ENCODE data around the gene AKT2.

Gene AKT2

GRCh38 chr19:40313229-40313983 lies 28.3 kb upstream of the AKT2 start:
- no peak overlapping the region for H3K27ac Mint-ChIP-seq
- H3K4me1 Mint-ChIP-seq (ENCODE audit: low read depth) = no peaks in the 10 kb centered on the region
- H3K4me3 Mint-ChIP-seq = no peak overlapping the region
- H3K36me3 Mint-ChIP-seq (ENCODE audit: low read depth) = peaks cover under 1% of the 10 kb centered on the region
- no peaks in the 10 kb centered on the region for H3K27me3 Mint-ChIP-seq
- H3K9me3 Mint-ChIP-seq = no peaks in the 10 kb centered on the region

DNA sequence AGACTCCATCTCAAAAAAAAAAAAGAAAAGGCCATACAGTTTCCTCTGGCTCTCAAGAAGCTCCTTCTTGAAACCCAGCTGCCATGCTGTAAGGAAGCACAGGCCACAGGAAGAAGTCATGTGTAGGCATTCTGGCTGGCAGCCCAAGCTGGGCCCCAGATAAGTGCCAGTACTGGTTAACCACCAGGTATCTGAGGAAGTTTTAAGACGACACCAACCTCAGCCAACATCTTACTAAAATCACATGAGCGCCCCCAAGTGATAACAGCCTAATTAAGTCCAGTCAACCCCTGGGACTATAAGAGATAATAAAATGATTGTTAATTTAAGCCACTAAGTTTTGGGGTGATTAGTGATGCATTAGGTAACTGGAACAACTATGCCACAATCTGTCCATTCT lies 27.4 kb upstream of the AKT2 start:
- H3K27ac Mint-ChIP-seq = no peak overlapping the region
- H3K4me1 Mint-ChIP-seq (ENCODE audit: low read depth) = no peaks in the 10 kb centered on the region
- H3K9me3 Mint-ChIP-seq = no peaks in the 10 kb centered on the region
- H3K36me3 Mint-ChIP-seq (ENCODE audit: low read depth) = no peaks in the 10 kb centered on the region
- H3K4me3 Mint-ChIP-seq = no peak overlapping the region
- H3K27me3 Mint-ChIP-seq = no peaks in the 10 kb centered on the region

DNA sequence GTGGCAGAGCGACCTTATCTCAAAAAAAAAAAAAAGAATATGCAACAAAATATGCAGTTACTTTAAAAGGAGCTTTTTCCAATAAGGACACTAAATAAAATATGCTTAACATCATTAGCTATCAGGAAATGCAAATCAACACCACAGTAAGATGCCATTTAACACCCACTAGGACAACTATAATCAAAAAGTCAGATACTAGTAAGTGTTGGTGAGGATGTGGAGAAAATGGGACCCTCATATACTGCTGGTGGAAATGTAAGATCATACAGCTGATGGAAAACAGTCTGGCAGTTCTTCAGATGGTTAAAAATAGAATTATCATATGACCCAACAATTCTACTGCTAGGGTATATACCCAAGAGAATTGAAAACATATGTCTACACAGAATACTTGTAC lies 24.5 kb upstream of the AKT2 start:
- no peak overlapping the region for H3K27ac Mint-ChIP-seq
- H3K4me3 Mint-ChIP-seq = no peak overlapping the region
- no peaks in the 10 kb centered on the region for H3K4me1 Mint-ChIP-seq (ENCODE audit: low read depth)
- H3K36me3 Mint-ChIP-seq (ENCODE audit: low read depth) = no peaks in the 10 kb centered on the region
- no peaks in the 10 kb centered on the region for H3K9me3 Mint-ChIP-seq
- no peaks in the 10 kb centered on the region for H3K27me3 Mint-ChIP-seq

GRCh38 chr19:40305403-40305802 lies 20.3 kb upstream of the AKT2 start:
- no peaks in the 10 kb centered on the region for H3K4me1 Mint-ChIP-seq (ENCODE audit: low read depth)
- H3K27ac Mint-ChIP-seq = no peak overlapping the region
- H3K4me3 Mint-ChIP-seq = no peak overlapping the region
- H3K9me3 Mint-ChIP-seq = no peaks in the 10 kb centered on the region
- H3K36me3 Mint-ChIP-seq (ENCODE audit: low read depth) = no peaks in the 10 kb centered on the region
- no peaks in the 10 kb centered on the region for H3K27me3 Mint-ChIP-seq

DNA sequence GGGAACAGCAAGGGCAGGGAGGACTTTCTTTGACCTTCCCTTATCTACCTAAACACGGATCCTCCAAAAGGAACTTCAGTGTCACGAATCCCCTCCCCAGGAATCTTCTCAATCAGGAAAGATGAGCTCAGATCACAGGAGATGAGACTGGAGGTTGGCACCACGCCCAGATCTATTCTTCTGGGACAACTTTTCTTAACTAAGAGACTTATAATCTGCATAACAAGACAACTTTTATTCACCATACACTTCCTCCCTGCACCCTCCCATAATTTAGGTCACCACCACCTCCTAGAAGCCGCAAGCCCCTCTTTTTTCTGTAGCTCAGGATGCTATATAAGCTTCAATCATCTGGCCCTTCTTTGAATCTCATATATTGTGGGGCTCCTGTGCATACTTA lies 19.2 kb upstream of the AKT2 start:
- Mint-ChIP-seq H3K4me3 (no peak overlapping the region), H3K36me3 (ENCODE audit: low read depth) (no peaks in the 10 kb centered on the region), H3K4me1 (ENCODE audit: low read depth) (no peaks in the 10 kb centered on the region), H3K27ac (no peak overlapping the region), H3K9me3 (no peaks in the 10 kb centered on the region), H3K27me3 (no peaks in the 10 kb centered on the region)

DNA sequence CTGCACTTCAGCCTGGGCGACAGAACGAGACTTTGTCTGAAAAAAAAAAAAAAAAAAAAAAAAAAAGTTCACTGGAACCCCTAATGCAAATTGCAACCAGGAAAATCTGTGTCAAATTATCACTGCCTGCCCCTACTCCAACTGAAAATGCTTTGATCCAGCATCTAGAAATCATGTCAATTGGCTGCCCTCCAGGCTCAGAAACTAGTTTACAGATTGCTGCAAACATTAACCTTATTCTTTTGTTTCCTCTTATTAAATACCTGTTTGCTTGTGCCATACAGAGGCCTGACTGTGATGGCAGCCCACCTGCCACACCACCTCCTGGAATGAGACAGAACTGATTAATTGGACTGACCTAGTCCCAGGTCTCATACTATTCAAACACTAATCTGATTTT lies 18.6 kb upstream of the AKT2 start:
- Mint-ChIP-seq H3K27me3 (no peaks in the 10 kb centered on the region), H3K9me3 (no peaks in the 10 kb centered on the region), H3K4me3 (no peak overlapping the region), H3K4me1 (ENCODE audit: low read depth) (no peaks in the 10 kb centered on the region), H3K27ac (no peak overlapping the region), H3K36me3 (ENCODE audit: low read depth) (no peaks in the 10 kb centered on the region)

DNA sequence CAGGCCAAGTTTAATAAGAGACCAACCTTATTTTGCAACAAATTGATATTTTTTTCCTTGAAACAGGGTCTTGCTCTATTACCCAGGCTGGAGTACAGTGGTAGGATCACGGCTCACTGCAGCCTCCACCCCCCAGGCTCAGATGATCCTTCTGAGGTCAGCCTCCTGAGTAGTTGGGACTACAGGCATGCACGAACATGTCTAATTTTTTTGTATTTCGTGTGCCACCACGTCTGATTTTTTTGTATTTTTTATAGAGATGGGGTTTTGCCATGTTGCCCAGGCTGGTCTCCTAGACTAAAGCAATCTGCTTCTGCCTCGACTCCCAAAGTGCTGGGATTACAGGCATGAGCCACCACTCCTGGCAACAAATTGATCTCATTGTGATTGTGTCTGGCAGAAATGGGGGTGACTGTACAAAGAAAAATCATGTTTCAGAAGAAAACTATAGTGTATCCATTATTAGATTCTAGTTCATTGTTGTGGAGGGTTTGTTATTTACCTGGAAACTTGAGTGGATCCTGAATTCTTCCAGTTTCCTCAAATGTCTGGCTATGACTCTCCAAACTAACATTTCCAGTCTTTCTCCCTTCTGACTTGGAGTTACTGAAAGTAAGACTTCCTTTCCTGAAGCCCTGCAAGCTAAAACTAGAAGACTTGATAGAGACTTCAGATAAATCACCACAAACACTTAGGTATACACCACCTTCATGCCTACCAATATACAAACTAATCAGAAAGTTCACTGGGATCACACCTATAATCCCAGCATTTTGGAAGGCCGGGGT lies 17.3 kb upstream of the AKT2 start:
- H3K36me3 Mint-ChIP-seq (ENCODE audit: low read depth) = no peaks in the 10 kb centered on the region
- no peaks in the 10 kb centered on the region for H3K9me3 Mint-ChIP-seq
- H3K27ac Mint-ChIP-seq = no peak overlapping the region
- no peak overlapping the region for H3K4me3 Mint-ChIP-seq
- no peaks in the 10 kb centered on the region for H3K4me1 Mint-ChIP-seq (ENCODE audit: low read depth)
- no peaks in the 10 kb centered on the region for H3K27me3 Mint-ChIP-seq

DNA sequence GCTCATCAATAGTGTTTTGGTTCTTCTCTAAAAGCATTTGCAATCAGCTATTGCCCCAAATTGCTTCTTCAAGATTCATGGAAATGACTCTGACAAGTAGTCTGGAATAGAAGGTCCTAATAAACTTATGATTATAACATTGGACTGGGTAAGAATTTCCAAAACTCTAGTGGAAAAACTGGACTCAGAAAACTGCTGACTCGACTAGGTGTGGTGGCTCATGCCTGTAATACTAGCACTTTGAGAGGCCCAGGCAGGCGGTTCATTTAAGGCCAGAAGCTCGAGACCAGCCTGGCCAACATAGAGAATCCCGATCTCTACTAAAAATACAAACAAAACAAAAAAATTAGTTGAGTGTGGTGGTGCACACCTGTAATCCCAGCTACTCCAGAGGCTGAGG lies 15.5 kb upstream of the AKT2 start:
- no peaks in the 10 kb centered on the region for H3K9me3 Mint-ChIP-seq
- H3K4me1 Mint-ChIP-seq (ENCODE audit: low read depth) = no peaks in the 10 kb centered on the region
- H3K27ac Mint-ChIP-seq = no peak overlapping the region
- no peak overlapping the region for H3K4me3 Mint-ChIP-seq
- H3K27me3 Mint-ChIP-seq = no peaks in the 10 kb centered on the region
- H3K36me3 Mint-ChIP-seq (ENCODE audit: low read depth) = no peaks in the 10 kb centered on the region

DNA sequence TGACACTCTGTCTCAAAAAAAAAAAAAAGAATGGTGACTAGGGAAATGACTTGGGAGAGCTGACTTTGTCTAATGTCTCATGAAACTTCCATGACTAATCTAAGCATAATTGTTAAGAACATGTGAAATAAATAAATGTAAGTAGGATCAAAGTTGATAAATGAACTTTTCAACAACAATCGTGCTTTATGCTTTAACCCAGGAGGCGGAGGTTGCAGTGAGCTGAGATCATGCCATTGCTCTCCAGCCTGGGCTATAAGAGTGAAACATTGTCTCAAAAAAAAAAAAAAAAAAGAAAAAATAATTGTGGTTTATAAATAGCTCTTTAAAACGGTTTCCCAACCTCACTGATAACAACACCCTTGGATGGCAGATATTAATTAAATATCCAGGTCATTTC lies 12.9 kb upstream of the AKT2 start:
- H3K27me3 Mint-ChIP-seq = no peaks in the 10 kb centered on the region
- no peaks in the 10 kb centered on the region for H3K36me3 Mint-ChIP-seq (ENCODE audit: low read depth)
- H3K4me1 Mint-ChIP-seq (ENCODE audit: low read depth) = no peaks in the 10 kb centered on the region
- H3K27ac Mint-ChIP-seq = no peak overlapping the region
- no peak overlapping the region for H3K4me3 Mint-ChIP-seq
- no peaks in the 10 kb centered on the region for H3K9me3 Mint-ChIP-seq

DNA sequence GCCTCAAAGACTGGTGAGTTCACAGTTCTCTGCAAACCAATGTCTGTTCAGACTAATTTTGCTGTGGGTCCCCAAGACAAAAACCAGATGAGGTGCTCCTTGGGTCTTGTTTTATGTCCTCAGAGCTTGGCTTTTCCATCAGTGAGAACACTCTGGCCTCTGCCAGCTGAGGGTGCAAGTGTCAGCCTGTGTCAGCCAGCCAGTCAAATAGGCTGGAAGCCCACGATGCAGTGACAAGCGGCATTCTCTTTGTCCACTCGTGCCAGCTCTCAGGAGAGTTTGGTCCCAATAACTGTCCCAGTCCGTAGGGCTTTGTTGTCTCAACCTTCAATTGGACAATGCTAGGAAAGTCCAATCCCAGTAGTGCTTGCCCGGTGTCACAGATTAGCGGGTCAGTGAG lies 9.4 kb upstream of the AKT2 start:
- H3K9me3 Mint-ChIP-seq = no peaks in the 10 kb centered on the region

DNA sequence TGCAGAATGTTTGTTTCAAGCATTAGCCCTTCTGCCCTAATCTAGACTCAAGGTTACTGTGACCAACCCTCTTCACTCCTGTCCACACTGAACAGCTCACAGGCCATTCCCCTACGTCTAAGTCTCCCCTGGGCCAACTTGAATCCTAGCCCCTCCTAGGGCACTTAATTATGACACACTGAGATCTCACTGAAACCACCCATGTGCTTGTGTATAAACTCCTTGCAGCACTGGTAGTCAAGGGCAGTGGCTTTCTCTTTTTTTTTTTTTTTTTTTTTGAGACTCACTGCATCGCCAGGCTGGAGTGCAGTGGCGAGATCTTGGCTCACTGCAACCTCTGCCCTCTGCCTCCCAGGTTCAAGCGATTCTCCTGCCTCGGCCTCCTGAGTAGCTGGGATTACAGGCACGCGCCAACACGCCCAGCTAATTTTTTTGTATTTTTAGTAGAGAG lies 1.9 kb upstream of the AKT2 start:
- H3K4me1 Mint-ChIP-seq (ENCODE audit: low read depth) = peaks cover 39% of the 10 kb centered on the region
- H3K27me3 Mint-ChIP-seq = no peaks in the 10 kb centered on the region
- no peaks in the 10 kb centered on the region for H3K9me3 Mint-ChIP-seq
- H3K27ac Mint-ChIP-seq = peak overlapping the region; percentile 85
- peaks cover 5% of the 10 kb centered on the region for H3K36me3 Mint-ChIP-seq (ENCODE audit: low read depth)
- H3K4me3 Mint-ChIP-seq = peak overlapping the region; percentile 40

More for the DNA sequence above, 9.4 kb upstream of the AKT2 start:
- no peaks in the 10 kb centered on the region for H3K36me3 Mint-ChIP-seq (ENCODE audit: low read depth)
- no peak overlapping the region for H3K27ac Mint-ChIP-seq
- no peaks in the 10 kb centered on the region for H3K27me3 Mint-ChIP-seq
- H3K4me1 Mint-ChIP-seq (ENCODE audit: low read depth) = no peaks in the 10 kb centered on the region
- no peak overlapping the region for H3K4me3 Mint-ChIP-seq

DNA sequence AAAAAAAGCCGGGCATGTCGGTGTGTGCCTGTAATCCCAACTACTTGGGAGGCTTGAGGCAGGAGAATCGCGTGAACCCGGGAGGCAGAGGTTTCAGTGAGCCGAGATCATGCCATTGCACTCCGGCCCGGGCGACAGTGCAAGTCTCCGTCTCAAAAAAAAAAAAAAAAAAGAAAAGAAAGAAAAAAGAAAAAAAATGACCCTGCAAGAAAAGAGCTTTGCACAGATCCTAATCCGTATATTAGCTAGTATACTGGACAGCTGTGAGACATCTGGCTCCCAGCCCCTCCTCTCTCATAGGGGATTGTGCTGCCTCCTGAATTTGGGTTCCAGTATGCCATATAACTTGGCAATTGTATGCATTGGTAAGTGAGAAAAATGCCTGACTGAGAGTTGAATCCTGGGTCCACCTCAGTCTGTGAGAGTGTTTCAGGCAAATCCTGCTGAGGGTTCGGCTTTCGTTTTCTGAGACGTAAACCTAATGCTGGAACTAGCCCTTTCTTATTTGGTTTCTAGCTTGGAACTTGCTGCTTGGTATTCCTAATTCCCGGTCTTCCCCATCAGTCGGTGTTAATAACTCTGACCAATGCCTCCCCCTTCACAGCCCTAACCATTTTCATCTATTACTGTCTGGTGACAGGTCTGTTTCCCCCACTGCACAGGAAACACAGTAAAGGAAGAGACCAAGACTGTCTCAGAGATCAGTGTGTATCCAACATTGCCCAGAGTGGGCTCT lies 1.3 kb upstream of the AKT2 start:
- Mint-ChIP-seq H3K4me3 (peak overlapping the region; percentile 40), H3K4me1 (ENCODE audit: low read depth) (peaks cover 44% of the 10 kb centered on the region), H3K27ac (peak overlapping the region; percentile 99), H3K27me3 (no peaks in the 10 kb centered on the region), H3K36me3 (ENCODE audit: low read depth) (peaks cover 5% of the 10 kb centered on the region), H3K9me3 (no peaks in the 10 kb centered on the region)

DNA sequence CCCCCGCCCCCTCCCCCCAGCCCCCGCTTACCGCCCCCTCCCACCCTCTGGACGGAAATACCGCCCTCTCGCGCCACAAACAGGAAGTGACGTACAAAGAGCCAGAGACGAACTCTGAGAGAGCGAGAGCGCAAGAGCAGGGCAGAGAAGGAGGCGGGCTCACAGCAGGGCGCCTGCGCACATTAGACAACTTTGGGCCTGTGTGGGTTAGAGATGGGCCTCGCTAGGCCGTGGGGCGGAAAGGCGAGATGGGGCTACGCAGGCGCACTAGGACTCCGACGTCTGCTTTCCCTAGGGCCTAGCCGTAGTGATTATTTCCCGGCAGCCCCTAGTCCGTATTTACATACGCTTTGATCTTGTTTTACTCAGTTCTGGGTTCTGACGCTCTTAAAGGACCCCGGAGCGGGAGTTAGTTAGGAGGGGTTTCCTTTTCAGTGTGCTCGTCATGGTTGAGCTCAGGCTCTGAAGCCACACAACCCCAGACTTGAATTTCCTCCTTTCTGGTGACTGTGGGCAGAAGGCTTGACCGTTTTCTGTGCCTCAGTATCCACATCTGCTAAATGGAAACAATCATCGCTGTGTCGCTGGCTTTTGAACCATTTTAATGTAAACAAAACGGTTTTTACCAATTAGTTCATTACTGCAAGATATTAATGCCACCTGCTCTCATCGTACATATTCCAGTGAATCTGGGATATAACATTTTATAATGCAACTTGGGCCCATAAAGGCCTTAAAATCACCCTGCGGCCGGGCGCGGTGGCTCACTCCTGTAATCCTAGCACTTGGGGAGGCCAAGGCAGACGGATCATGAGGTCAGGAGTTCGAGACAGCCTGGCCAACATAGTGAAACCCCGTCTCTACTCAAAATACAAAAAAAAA lies 449 bp upstream of the AKT2 start:
- H3K4me1 Mint-ChIP-seq (ENCODE audit: low read depth) = peaks cover 51% of the 10 kb centered on the region

GRCh38 chr19:40284251-40284500 lies 969 bp downstream of the AKT2 start:
- Mint-ChIP-seq H3K27ac (peak overlapping the region; percentile 97), H3K4me1 (ENCODE audit: low read depth) (peaks cover 61% of the 10 kb centered on the region), H3K36me3 (ENCODE audit: low read depth) (peaks cover 5% of the 10 kb centered on the region), H3K9me3 (no peaks in the 10 kb centered on the region), H3K27me3 (no peaks in the 10 kb centered on the region), H3K4me3 (peak overlapping the region; percentile 95)

More for the DNA sequence above, 449 bp upstream of the AKT2 start:
- H3K27ac Mint-ChIP-seq = peak overlapping the region; percentile 99
- H3K9me3 Mint-ChIP-seq = no peaks in the 10 kb centered on the region
- peak overlapping the region; percentile 95 for H3K4me3 Mint-ChIP-seq
- no peaks in the 10 kb centered on the region for H3K27me3 Mint-ChIP-seq
- H3K36me3 Mint-ChIP-seq (ENCODE audit: low read depth) = peaks cover 5% of the 10 kb centered on the region

All from stimulated activated naive CD8-positive, alpha-beta T cell treated with anti-CD3 and anti-CD28 coated beads, Interleukin-15, Interleukin-2, amounts not matched to agents 100 ng/mL and 50 ng/mL, for 24 hours (primary cell).